Measurements from ENCODE around the gene ZGPAT.
A peak's percentile ranks its signal among the peaks of the same experiment; 100 is the strongest.

Gene ZGPAT

DNA sequence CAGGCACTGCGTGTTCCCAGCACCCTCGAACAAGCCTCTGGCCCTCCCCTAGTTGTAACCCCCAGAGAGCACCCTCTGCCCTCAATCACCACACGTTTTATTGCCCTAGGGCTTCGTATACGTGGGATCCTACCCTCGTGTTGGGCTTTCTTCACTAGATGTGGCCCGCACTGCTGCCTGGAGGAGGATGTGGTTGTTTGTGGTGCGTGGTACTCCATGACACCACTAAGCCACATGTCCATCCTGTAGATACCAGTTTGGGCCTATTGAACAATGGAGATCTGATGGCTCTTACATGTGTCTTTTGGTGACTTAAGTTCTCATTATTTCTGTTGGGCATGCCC is 48.8 kb downstream of the ZGPAT start:
- H3K4me2 ChIP-seq = peak overlapping the region in 8 of 11 experiments; percentile 0 to 55 (median 28); a peak in 10 of 22 replicates
- no peaks in the 10 kb centered on the region for H3K36me3 ChIP-seq
- H3K4me1 ChIP-seq = peaks cover 0 to 24% (median 16%) of the 10 kb centered on the region in 10 experiments; a peak in 13 of 20 replicates
- no peaks in the 10 kb centered on the region for H3K9me3 ChIP-seq (replicated peaks in 1 of 11)
- no peak overlapping the region for H3K9ac ChIP-seq
- TF ChIP-seq Cebpa-rat (IDR thresholded peaks at IDR 0.05) = no peak
- H3K27me3 ChIP-seq = no peaks in the 10 kb centered on the region
- peaks cover 0 to 27% (median 0%) of the 10 kb centered on the region in 11 experiments; a peak in 4 of 22 replicates for H4K20me1 ChIP-seq
- H3K4me3 ChIP-seq = no peak overlapping the region
- no peak overlapping the region for H3K27ac ChIP-seq

GRCh38 chr20:63758152-63758551 is 50.3 kb downstream of the ZGPAT start:
- Histone ChIP-seq H3K4me2 (no peak overlapping the region), H3K4me3 (no peak overlapping the region), H3K4me1 (peaks cover 0 to 15% (median 7%) of the 10 kb centered on the region in 10 experiments; a peak in 12 of 20 replicates), H3K9ac (no peak overlapping the region), H3K27me3 (no peaks in the 10 kb centered on the region), H3K27ac (no peak overlapping the region), H3K9me3 (replicated peaks in 1 of 11) (no peaks in the 10 kb centered on the region), H3K36me3 (0 out of 22 replicates have a peak, but pooled peaks cover 0 to under 1% (median 0%) of the 10 kb centered on the region in 11 experiments), H4K20me1 (peaks cover 0 to 18% (median 0%) of the 10 kb centered on the region in 11 experiments; a peak in 4 of 22 replicates)
- TF ChIP-seq Cebpa-rat (IDR thresholded peaks at IDR 0.05) = no peak

DNA sequence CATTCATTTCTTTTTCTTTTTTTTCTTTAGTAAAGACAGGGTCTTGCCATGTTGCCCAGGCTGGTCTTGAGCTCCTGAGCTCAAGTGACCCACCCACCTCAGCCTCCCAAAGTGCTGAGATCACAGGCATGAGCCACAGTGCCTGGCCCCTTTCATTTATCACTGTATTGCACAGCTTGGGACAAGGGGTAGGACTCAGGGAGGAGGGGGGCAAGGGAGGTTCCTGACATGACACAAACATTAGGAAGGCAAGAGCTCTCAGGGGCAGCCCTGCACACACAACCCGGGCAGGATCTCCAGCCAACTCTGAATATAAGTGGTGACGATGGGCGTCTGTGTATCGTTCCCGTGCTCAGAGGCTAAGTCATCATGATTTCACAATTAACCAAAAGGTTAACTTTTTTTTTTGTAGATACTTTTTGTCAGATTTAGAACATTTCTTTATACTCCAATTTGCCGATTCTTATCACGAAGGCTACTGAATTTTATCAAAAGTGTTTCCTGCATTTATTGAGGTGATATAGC is 51.6 kb downstream of the ZGPAT start:
- Histone ChIP-seq H3K4me1 (peaks cover 0 to 8% (median 6%) of the 10 kb centered on the region in 10 experiments; a peak in 11 of 20 replicates), H4K20me1 (peaks cover 0 to 10% (median 0%) of the 10 kb centered on the region in 11 experiments; a peak in 2 of 22 replicates), H3K27ac (no peak overlapping the region), H3K36me3 (0 out of 22 replicates have a peak, but pooled peaks cover 0 to 8% (median 0%) of the 10 kb centered on the region in 11 experiments), H3K27me3 (no peaks in the 10 kb centered on the region), H3K4me3 (no peak overlapping the region), H3K4me2 (no peak overlapping the region), H3K9me3 (replicated peaks in 1 of 11) (no peaks in the 10 kb centered on the region), H3K9ac (no peak overlapping the region)
- 0 out of 22 replicates have a peak, but pooled peaks of 1 of the 11 experiments have one; percentile 10 for TF ChIP-seq Cebpa-rat (IDR thresholded peaks at IDR 0.05)

- no peak overlapping the region for H3K9ac ChIP-seq
- H3K4me3 ChIP-seq = no peak overlapping the region
These were observed 57.4 kb downstream of the ZGPAT start for GRCh38 chr20:63765082-63765873.

DNA sequence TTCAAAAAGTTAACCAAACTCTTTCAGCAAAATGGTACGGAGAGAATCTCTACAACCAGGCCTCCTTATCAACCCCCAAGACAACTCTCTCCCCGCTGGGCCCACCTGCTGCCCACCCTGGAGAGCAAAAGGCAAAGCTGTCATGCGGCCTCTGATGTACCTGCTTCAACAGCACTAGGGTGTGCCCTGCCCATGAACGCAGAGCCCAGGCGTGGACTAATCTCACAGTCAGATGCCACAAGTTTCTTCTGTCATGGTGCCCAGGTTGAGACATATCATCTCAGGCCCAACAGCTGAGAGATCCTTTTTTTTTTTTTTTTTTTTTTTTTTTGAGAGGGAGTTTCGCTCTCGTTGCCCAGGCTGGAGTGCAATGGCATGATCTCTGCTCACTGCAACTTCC is 58.1 kb downstream of the ZGPAT start:
- no peak for TF ChIP-seq Cebpa-rat (IDR thresholded peaks at IDR 0.05)

More at GRCh38 chr20:63765082-63765873, 57.4 kb downstream of the ZGPAT start:
- no peak overlapping the region for H3K27ac ChIP-seq
- TF ChIP-seq Cebpa-rat (IDR thresholded peaks at IDR 0.05) = no peak
- H3K9me3 ChIP-seq (replicated peaks in 1 of 11) = no peaks in the 10 kb centered on the region
- peaks cover 0 to 12% (median 0%) of the 10 kb centered on the region in 11 experiments; a peak in 3 of 22 replicates for H4K20me1 ChIP-seq
- peaks cover 0 to 10% (median 0%) of the 10 kb centered on the region in 10 experiments; a peak in 6 of 20 replicates for H3K4me1 ChIP-seq
- H3K27me3 ChIP-seq = no peaks in the 10 kb centered on the region
- peaks cover 0 to 46% (median 0%) of the 10 kb centered on the region in 11 experiments; a peak in 4 of 22 replicates for H3K36me3 ChIP-seq
- H3K4me2 ChIP-seq = no peak overlapping the region

GRCh38 chr20:63766695-63767426 is 59.0 kb downstream of the ZGPAT start:
- Histone ChIP-seq H3K27me3 (no peaks in the 10 kb centered on the region), H3K27ac (no peak overlapping the region), H3K36me3 (peaks cover 0 to 56% (median 0%) of the 10 kb centered on the region in 11 experiments; a peak in 4 of 22 replicates), H3K9ac (no peak overlapping the region), H3K4me3 (no peak overlapping the region), H4K20me1 (peaks cover 0 to 19% (median 0%) of the 10 kb centered on the region in 11 experiments; a peak in 3 of 22 replicates), H3K4me2 (no peak overlapping the region), H3K4me1 (peaks cover 0 to 10% (median 0%) of the 10 kb centered on the region in 10 experiments; a peak in 6 of 20 replicates), H3K9me3 (replicated peaks in 1 of 11) (no peaks in the 10 kb centered on the region)
- no peak for TF ChIP-seq Cebpa-rat (IDR thresholded peaks at IDR 0.05)

More for the DNA sequence above, 58.1 kb downstream of the ZGPAT start:
- H3K9ac ChIP-seq = no peak overlapping the region
- H3K4me3 ChIP-seq = no peak overlapping the region
- H3K4me1 ChIP-seq = peaks cover 0 to 10% (median 0%) of the 10 kb centered on the region in 10 experiments; a peak in 6 of 20 replicates
- peaks cover 0 to 13% (median 0%) of the 10 kb centered on the region in 11 experiments; a peak in 3 of 22 replicates for H4K20me1 ChIP-seq
- no peak overlapping the region for H3K27ac ChIP-seq
- H3K27me3 ChIP-seq = no peaks in the 10 kb centered on the region
- H3K9me3 ChIP-seq (replicated peaks in 1 of 11) = no peaks in the 10 kb centered on the region
- H3K36me3 ChIP-seq = peaks cover 0 to 50% (median 0%) of the 10 kb centered on the region in 11 experiments; a peak in 4 of 22 replicates
- H3K4me2 ChIP-seq = no peak overlapping the region

DNA sequence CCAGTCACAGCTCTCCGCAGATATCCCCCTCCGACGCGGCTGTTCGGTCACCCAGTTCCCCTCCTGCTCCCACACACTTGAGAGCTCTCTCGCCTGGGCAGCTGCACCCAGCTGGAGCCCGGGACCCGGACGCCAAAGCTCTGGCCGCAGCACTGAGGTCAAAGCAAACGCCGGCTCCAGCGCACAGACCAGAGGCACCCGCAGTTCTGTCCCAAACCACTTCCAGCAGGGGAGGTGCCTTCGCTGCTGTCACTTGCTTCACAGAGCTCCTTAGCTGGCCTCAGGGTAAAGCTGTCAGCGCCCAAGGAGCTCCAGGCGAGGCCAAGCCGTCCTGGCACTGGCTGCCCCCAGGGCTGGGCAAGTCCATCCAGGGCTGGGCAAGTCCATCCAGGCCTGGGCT is 59.6 kb downstream of the ZGPAT start:
- Histone ChIP-seq H3K4me1 (peaks cover 0 to 10% (median 0%) of the 10 kb centered on the region in 10 experiments; a peak in 6 of 20 replicates), H3K4me2 (no peak overlapping the region), H3K9ac (no peak overlapping the region), H3K27ac (no peak overlapping the region), H3K9me3 (replicated peaks in 1 of 11) (no peaks in the 10 kb centered on the region), H3K36me3 (peaks cover 0 to 56% (median 0%) of the 10 kb centered on the region in 11 experiments; a peak in 4 of 22 replicates), H4K20me1 (peaks cover 0 to 22% (median 0%) of the 10 kb centered on the region in 11 experiments; a peak in 4 of 22 replicates), H3K27me3 (no peaks in the 10 kb centered on the region), H3K4me3 (no peak overlapping the region)
- TF ChIP-seq Cebpa-rat (IDR thresholded peaks at IDR 0.05) = no peak

DNA sequence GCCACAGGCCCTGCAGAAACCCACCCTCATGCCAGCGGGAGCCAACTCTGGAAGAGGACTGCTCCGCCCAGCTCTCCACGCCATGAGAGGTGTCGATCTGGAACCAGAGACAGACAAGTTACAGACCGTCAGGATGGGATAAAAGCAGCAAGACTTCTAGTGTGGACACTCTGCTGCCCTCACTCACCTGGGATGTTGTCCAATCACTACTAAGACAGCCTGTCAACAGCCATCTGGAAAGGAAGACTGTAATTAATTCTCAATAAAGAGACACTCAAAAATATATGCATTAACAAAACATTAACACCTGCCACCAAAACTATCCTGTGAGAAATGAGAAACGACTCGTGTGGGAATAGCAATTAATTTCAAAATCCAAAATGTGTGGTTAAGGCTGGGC is 60.0 kb downstream of the ZGPAT start:
- no peaks in the 10 kb centered on the region for H3K27me3 ChIP-seq
- peaks cover 0 to 26% (median 0%) of the 10 kb centered on the region in 11 experiments; a peak in 4 of 22 replicates for H4K20me1 ChIP-seq
- peaks cover 0 to 56% (median 0%) of the 10 kb centered on the region in 11 experiments; a peak in 4 of 22 replicates for H3K36me3 ChIP-seq
- no peak overlapping the region for H3K27ac ChIP-seq
- H3K4me2 ChIP-seq = no peak overlapping the region
- peaks cover 0 to 12% (median 2%) of the 10 kb centered on the region in 10 experiments; a peak in 10 of 20 replicates for H3K4me1 ChIP-seq
- H3K4me3 ChIP-seq = no peak overlapping the region
- H3K9me3 ChIP-seq (replicated peaks in 1 of 11) = no peaks in the 10 kb centered on the region
- no peak for TF ChIP-seq Cebpa-rat (IDR thresholded peaks at IDR 0.05)
- no peak overlapping the region for H3K9ac ChIP-seq
